Mesothelial cell of epicardium (in vitro differentiated cells): ENCODE measurements around the gene ADGRG3. TPM values are rescaled to one million over a fixed set of nuclear protein-coding genes. Genes with fewer than 3 reads are reported as not detected.

Source experiments
- DNase-seq, 2 experiments: peaks; one replicate each; pipeline ENCODE4 v3.0.0; 2021; ENCODE audit warnings: low spot score in 2 of 2; ENCODE audit not compliant: unreplicated experiment in 2 of 2
- H3K27ac Mint-ChIP-seq: 2 replicates; pipeline ENCODE4 v1.8.0; 2021; ENCODE audit warnings: mixed read lengths
- H3K27me3 Mint-ChIP-seq: 2 replicates; pipeline ENCODE4 v1.8.0; 2021; ENCODE audit warnings: low read depth, mixed read lengths
- H3K36me3 Mint-ChIP-seq: 2 replicates; pipeline ENCODE4 v1.8.0; 2021; ENCODE audit warnings: mixed read lengths
- H3K4me1 Mint-ChIP-seq: 2 replicates; pipeline ENCODE4 v1.8.0; 2021; ENCODE audit warnings: mixed read lengths
- H3K4me3 Mint-ChIP-seq: 2 replicates; pipeline ENCODE4 v1.8.0; 2021; ENCODE audit warnings: mild to moderate bottlenecking, moderate library complexity, mixed read lengths
- H3K9me3 Mint-ChIP-seq: 2 replicates; pipeline ENCODE4 v1.8.0; 2021; ENCODE audit warnings: mixed read lengths
- total RNA-seq: library from RNA; stranded (reverse); gene quantifications from 3 replicates; pipeline ENCODE4 v1.2.1, GENCODE V29; 2021
- TF ChIP-seq, protein P1 (sequence below): fragments of 200-600 bp; sonication (generic); IDR thresholded peaks from one replicate; pipeline ENCODE4 v1.5.0; 2021; ENCODE audit warnings: antibody characterized with exemption; ENCODE audit not compliant: unreplicated experiment

Gene ADGRG3
- total RNA-seq, 1 donor from 2014 or later = not detected

DNA sequence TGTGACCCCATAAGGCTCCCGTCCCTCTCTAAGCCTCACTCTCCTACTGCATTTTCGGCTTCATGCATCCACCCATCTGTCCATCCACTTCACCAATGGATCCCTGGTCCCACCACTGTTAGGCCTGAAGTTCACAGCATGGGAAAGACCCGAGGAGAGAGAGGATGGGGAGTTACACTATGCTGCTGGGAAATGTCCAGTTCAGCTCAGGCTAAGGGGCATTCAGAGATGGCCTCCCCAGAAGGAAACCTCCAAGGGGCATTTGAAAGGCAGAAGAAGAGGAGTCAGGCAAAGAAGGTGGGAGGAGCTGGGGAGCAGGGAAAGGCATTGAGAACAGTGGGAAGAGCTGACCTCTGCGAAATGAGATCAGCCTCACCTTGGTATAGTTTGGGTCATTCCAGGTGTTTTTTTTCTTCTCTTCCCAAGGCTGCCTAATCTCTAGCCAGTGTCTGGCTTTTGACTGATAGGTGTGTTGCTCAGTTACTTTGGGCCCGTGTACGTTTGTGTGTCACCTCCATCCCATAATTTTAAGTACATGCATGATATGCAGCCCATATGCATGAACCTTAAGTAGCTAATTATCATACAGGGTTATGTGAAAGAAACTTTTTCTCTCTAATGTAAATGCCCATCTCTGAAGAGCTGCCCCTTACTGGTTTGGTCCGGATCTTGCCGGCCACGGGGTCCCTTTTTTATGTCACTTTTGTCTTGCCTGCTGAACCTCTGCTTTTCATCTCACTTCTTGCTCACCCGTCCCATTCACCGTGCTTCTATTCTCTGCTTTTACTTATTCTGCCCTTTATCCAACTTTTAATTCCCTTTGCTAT, 14.9 kb downstream of the ADGRG3 start:
- Mint-ChIP-seq H3K9me3 (no peaks in the 10 kb centered on the region), H3K4me1 (peaks cover 15% of the 10 kb centered on the region), H3K4me3 (no peak overlapping the region), H3K27me3 (no peaks in the 10 kb centered on the region), H3K27ac (peak overlapping the region; percentile 41), H3K36me3 (no peaks in the 10 kb centered on the region)
- DNase-seq = no peak
- TF ChIP-seq, protein P1, sequence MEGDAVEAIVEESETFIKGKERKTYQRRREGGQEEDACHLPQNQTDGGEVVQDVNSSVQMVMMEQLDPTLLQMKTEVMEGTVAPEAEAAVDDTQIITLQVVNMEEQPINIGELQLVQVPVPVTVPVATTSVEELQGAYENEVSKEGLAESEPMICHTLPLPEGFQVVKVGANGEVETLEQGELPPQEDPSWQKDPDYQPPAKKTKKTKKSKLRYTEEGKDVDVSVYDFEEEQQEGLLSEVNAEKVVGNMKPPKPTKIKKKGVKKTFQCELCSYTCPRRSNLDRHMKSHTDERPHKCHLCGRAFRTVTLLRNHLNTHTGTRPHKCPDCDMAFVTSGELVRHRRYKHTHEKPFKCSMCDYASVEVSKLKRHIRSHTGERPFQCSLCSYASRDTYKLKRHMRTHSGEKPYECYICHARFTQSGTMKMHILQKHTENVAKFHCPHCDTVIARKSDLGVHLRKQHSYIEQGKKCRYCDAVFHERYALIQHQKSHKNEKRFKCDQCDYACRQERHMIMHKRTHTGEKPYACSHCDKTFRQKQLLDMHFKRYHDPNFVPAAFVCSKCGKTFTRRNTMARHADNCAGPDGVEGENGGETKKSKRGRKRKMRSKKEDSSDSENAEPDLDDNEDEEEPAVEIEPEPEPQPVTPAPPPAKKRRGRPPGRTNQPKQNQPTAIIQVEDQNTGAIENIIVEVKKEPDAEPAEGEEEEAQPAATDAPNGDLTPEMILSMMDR = no peak

DNA sequence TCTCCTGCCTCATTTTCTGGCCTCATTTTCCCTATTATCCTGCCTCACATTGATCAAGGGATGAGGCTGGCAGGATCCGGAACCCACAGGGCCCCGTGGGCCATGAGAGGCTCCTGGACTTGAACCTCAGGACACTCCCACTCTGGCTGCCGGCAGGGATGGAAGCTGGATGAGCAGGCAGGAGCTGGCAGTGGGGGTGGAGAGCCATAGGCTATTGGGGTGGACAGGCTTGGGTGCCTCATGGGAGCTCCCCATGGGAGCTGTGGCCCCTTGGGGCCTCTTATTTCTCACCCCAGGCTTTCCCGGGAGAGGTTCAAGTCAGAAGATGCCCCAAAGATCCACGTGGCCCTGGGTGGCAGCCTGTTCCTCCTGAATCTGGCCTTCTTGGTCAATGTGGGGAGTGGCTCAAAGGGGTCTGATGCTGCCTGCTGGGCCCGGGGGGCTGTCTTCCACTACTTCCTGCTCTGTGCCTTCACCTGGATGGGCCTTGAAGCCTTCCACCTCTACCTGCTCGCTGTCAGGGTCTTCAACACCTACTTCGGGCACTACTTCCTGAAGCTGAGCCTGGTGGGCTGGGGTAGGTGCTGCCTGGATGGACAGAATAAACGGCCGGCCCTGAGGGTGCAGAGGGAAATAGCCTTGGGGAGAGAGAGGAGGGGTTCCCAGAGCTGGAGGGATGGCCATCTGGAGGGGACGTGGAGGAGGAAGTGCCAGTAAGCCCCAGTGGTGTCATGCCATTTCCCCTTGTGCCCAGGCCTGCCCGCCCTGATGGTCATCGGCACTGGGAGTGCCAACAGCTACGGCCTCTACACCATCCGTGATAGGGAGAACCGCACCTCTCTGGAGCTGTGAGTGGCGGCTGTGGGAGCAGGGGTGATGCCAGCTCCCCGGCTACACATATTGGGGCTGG, 15.8 kb downstream of the ADGRG3 start:
- Mint-ChIP-seq H3K36me3 (no peaks in the 10 kb centered on the region), H3K4me3 (no peak overlapping the region), H3K4me1 (peaks cover 15% of the 10 kb centered on the region), H3K27ac (no peak overlapping the region), H3K9me3 (no peaks in the 10 kb centered on the region), H3K27me3 (no peaks in the 10 kb centered on the region)
- TF ChIP-seq, protein P1 = no peak
- DNase-seq = no peak

DNA sequence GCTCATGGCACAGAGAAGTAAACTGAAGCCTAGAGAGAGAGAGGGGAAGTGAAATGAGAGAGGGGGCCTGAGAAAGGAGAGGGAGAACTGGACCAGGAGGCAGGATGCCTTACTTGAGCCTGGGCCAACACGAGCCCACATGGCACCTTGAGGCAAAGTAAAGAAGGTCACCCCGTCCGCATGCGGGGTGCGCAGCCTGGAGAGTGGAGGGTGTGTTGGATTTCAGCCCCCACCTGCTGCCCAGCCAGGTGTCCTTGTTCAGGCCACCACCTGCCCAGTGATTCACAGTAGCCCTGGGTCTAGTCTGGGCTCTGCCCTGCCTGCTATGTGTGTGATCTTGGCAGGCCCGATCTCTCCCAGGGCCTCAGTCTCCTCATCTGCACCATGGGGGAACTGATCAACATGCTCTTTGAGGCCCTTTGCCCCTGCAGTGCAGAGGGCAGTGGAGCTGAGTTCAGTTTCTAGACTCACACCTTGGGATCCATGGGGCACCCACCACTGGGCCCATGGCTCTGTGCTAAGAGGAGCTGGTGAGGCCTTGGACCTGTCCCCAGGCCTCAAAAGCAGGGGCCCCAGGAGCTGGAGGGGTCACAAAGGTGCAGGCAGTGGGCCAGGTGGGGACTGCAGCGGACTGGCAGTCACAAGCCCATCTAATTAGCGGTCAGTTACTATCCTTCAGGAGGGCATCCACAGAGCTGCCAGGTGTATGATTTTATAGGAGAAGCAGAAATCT, 16.7 kb downstream of the ADGRG3 start:
- no peak for DNase-seq
- TF ChIP-seq, protein P1 = no peak
- Mint-ChIP-seq H3K4me3 (no peak overlapping the region), H3K27ac (no peak overlapping the region), H3K36me3 (no peaks in the 10 kb centered on the region), H3K27me3 (no peaks in the 10 kb centered on the region), H3K9me3 (no peaks in the 10 kb centered on the region), H3K4me1 (peaks cover 22% of the 10 kb centered on the region)

DNA sequence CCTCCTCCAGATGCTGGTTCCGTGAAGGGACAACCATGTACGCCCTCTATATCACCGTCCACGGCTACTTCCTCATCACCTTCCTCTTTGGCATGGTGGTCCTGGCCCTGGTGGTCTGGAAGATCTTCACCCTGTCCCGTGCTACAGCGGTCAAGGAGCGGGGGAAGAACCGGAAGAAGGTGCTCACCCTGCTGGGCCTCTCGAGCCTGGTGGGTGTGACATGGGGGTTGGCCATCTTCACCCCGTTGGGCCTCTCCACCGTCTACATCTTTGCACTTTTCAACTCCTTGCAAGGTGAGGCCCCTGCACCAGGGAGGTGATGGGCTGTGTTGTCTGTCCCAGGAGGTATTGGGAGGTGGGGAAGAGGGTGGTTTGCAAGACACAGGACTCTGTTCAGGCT, 17.5 kb downstream of the ADGRG3 start:
- DNase-seq = no peak
- H3K4me3 Mint-ChIP-seq = no peak overlapping the region

DNA sequence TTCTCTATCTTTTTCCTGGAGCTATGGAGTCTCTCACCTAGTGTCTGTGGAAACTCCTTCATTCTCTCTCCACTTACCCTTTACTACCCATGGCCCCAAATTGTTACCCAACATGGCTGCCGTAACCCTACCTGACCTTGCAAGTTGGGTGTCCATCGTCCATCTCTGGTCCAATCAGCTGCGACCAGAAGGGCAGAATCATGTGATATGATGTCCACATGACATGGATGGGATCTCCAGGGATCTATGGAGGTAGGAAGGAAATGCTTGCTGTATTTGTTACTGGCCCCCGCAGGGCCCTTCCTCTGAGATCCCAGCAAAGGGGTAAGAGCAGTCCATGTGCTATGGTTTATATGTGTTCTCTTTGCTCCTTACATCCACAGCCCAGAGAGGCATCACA, 18.5 kb downstream of the ADGRG3 start:
- TF ChIP-seq, protein P1 = no peak
- no peak overlapping the region for H3K4me3 Mint-ChIP-seq

More for the DNA sequence above, 17.5 kb downstream of the ADGRG3 start:
- Mint-ChIP-seq H3K36me3 (no peaks in the 10 kb centered on the region), H3K27me3 (no peaks in the 10 kb centered on the region), H3K4me1 (peaks cover 21% of the 10 kb centered on the region), H3K27ac (no peak overlapping the region), H3K9me3 (no peaks in the 10 kb centered on the region)
- TF ChIP-seq, protein P1 = no peak

More for the DNA sequence above, 18.5 kb downstream of the ADGRG3 start:
- Mint-ChIP-seq H3K36me3 (no peaks in the 10 kb centered on the region), H3K4me1 (peaks cover 14% of the 10 kb centered on the region), H3K27ac (no peak overlapping the region), H3K27me3 (no peaks in the 10 kb centered on the region), H3K9me3 (no peaks in the 10 kb centered on the region)
- DNase-seq = no peak
